HG03565 (cell line): ENCODE measurements around the gene DENND5A.
"Not testable (repeated sequence)": the region's sequence is repeated elsewhere in the genome, so short reads cannot be mapped to it uniquely, and the experiment has no call there.

Source experiments
- ATAC-seq: cut with Tn5 transposase; IDR thresholded peaks from one replicate; pipeline ENCODE4 v1.9.1; 2021; ENCODE audit warnings: mild to moderate bottlenecking, moderate library complexity; ENCODE audit not compliant: unreplicated experiment

The DENND5A gene

GRCh38 chr11:9266132-9266736 lies 1.1 kb upstream of the DENND5A start:
- ATAC-seq = no peak

- peak; percentile 16 for ATAC-seq
Observed at GRCh38 chr11:9264316-9265210, 587 bp downstream of the DENND5A start.

GRCh38 chr11:9263840-9264315 lies 1.3 kb downstream of the DENND5A start:
- peak; percentile 54 for ATAC-seq

GRCh38 chr11:9260838-9261146 lies 4.4 kb downstream of the DENND5A start:
- ATAC-seq = not testable (repeated sequence)

- no peak for ATAC-seq
Observed at GRCh38 chr11:9259981-9260837, 4.9 kb downstream of the DENND5A start.

- not testable (repeated sequence) for ATAC-seq
Observed at GRCh38 chr11:9258279-9258678, 6.9 kb downstream of the DENND5A start.

- ATAC-seq = no peak
Observed at GRCh38 chr11:9254416-9254815, 10.7 kb downstream of the DENND5A start.

- ATAC-seq = no peak
Observed at GRCh38 chr11:9253086-9253485, 12.1 kb downstream of the DENND5A start.

GRCh38 chr11:9251311-9251710 lies 13.8 kb downstream of the DENND5A start:
- ATAC-seq = no peak

GRCh38 chr11:9250139-9250582 lies 15.0 kb downstream of the DENND5A start:
- ATAC-seq = peak; percentile 72

GRCh38 chr11:9249252-9249651 lies 15.9 kb downstream of the DENND5A start:
- ATAC-seq = no peak

GRCh38 chr11:9247863-9248262 lies 17.3 kb downstream of the DENND5A start:
- ATAC-seq = no peak

GRCh38 chr11:9236242-9236641 lies 28.9 kb downstream of the DENND5A start:
- ATAC-seq = not testable (repeated sequence)

GRCh38 chr11:9232482-9232881 lies 32.7 kb downstream of the DENND5A start:
- ATAC-seq = no peak

- no peak for ATAC-seq
Observed at GRCh38 chr11:9231848-9232177, 33.3 kb downstream of the DENND5A start.

GRCh38 chr11:9230296-9230695 lies 34.9 kb downstream of the DENND5A start:
- ATAC-seq = no peak

GRCh38 chr11:9228091-9228490 lies 37.1 kb downstream of the DENND5A start:
- ATAC-seq = no peak

GRCh38 chr11:9225748-9226298 lies 39.3 kb downstream of the DENND5A start:
- ATAC-seq = no peak

- ATAC-seq = no peak
Observed at GRCh38 chr11:9222654-9223053, 42.5 kb downstream of the DENND5A start.

- not testable (repeated sequence) for ATAC-seq
Observed at GRCh38 chr11:9220853-9221252, 44.3 kb downstream of the DENND5A start.

- ATAC-seq = no peak
Observed at GRCh38 chr11:9219572-9219971, 45.6 kb downstream of the DENND5A start.
